Mesenchymal stem cell (in vitro differentiated cells and primary cell): ENCODE data around the gene CIITA.

ENCODE experiments used
- DNase-seq: peaks from one replicate; pipeline ENCODE4 v3.0.0-alpha.2; 2013
- H2AFZ ChIP-seq: one replicate; pipeline ENCODE4 v1.6.1; 2013; ENCODE audit warnings: low read depth, mild to moderate bottlenecking, control low read depth, inconsistent platforms, low read length, moderate library complexity
- H2AK5ac ChIP-seq: 2 replicates; pipeline ENCODE4 v1.6.1; 2013; ENCODE audit warnings: low read length, moderate library complexity, mild to moderate bottlenecking, inconsistent platforms; ENCODE audit not compliant: severe bottlenecking
- H2BK120ac ChIP-seq: one replicate; pipeline ENCODE4 v1.6.1; 2013; ENCODE audit warnings: low read depth, mild to moderate bottlenecking, inconsistent platforms, low read length, moderate library complexity
- H2BK12ac ChIP-seq, 2 experiments: one replicate each; pipeline ENCODE4 v1.6.1; 2013; ENCODE audit warnings: inconsistent platforms in 2 of 2, low read length in 2 of 2, mild to moderate bottlenecking in 2 of 2, moderate library complexity in 2 of 2, control low read depth in 1 of 2
- H2BK15ac ChIP-seq: one replicate; pipeline ENCODE4 v1.6.1; 2013; ENCODE audit warnings: mild to moderate bottlenecking, low read depth, inconsistent platforms; ENCODE audit not compliant: poor library complexity, severe bottlenecking
- H2BK5ac ChIP-seq: 2 replicates; pipeline ENCODE4 v1.6.1; 2013; ENCODE audit warnings: low read depth, mild to moderate bottlenecking, low read length, control low read depth, inconsistent platforms; ENCODE audit not compliant: poor library complexity, severe bottlenecking
- H3K14ac ChIP-seq, 2 experiments: one replicate each; pipeline ENCODE4 v1.6.1; 2013; ENCODE audit warnings: inconsistent platforms in 2 of 2, low read length in 2 of 2, control low read depth in 1 of 2, mild to moderate bottlenecking in 1 of 2, moderate library complexity in 1 of 2
- H3K18ac ChIP-seq, 2 experiments: one replicate each; pipeline ENCODE4 v1.6.1; 2013; ENCODE audit warnings: inconsistent platforms in 2 of 2, low read length in 2 of 2, control low read depth in 1 of 2, low read depth in 1 of 2, mild to moderate bottlenecking in 1 of 2
- H3K23ac ChIP-seq, 2 experiments: one replicate each; pipeline ENCODE4 v1.6.1; 2013; ENCODE audit warnings: inconsistent platforms in 2 of 2, low read length in 2 of 2, mild to moderate bottlenecking in 2 of 2, moderate library complexity in 2 of 2, control low read depth in 1 of 2
- H3K27ac ChIP-seq: 2 replicates; pipeline ENCODE4 v1.5.1; 2013; ENCODE audit warnings: mild to moderate bottlenecking, moderate library complexity, low read length, control low read depth, inconsistent platforms; ENCODE audit not compliant: poor library complexity, severe bottlenecking
- H3K27me3 ChIP-seq, 2 experiments: 2 replicates each; pipeline versions ENCODE4 v1.6.1 to v1.7.0; 2013; ENCODE audit warnings: low read length in 2 of 2, mild to moderate bottlenecking in 2 of 2, moderate library complexity in 2 of 2, control low read depth in 1 of 2, inconsistent platforms in 1 of 2; ENCODE audit not compliant: control insufficient read depth in 1 of 2, insufficient read depth in 1 of 2
- H3K36me3 ChIP-seq, 2 experiments: 2 replicates each; pipeline versions ENCODE4 v1.6.1 to v1.7.0; 2013; ENCODE audit warnings: low read length in 2 of 2, control low read depth in 1 of 2, inconsistent platforms in 1 of 2, low read depth in 1 of 2, mild to moderate bottlenecking in 1 of 2; ENCODE audit not compliant: insufficient read depth in 2 of 2, control insufficient read depth in 1 of 2
- H3K4ac ChIP-seq, 2 experiments: one replicate each; pipeline ENCODE4 v1.6.1; 2013; ENCODE audit warnings: inconsistent platforms in 2 of 2, low read length in 2 of 2, mild to moderate bottlenecking in 2 of 2, moderate library complexity in 2 of 2, control low read depth in 1 of 2, low read depth in 1 of 2
- H3K4me1 ChIP-seq: 2 replicates; pipeline ENCODE4 v1.6.1; 2013; ENCODE audit warnings: low read depth, low read length, control low read depth; ENCODE audit not compliant: control insufficient read depth, insufficient read depth
- H3K4me2 ChIP-seq: 2 replicates; pipeline ENCODE4 v1.6.1; 2013; ENCODE audit warnings: low read length, mild to moderate bottlenecking, inconsistent platforms; ENCODE audit not compliant: poor library complexity, severe bottlenecking
- H3K4me3 ChIP-seq, 2 experiments: 2 replicates each; pipeline versions ENCODE4 v1.5.1 to v1.7.0; 2013; ENCODE audit warnings: low read length in 2 of 2, mild to moderate bottlenecking in 2 of 2, control low read depth in 1 of 2, low read depth in 1 of 2; ENCODE audit not compliant: insufficient read depth in 1 of 2
- H3K79me1 ChIP-seq: replicated peaks from 2 replicates; pipeline ENCODE4 v1.6.1; 2013; ENCODE audit warnings: mild to moderate bottlenecking, control low read depth, low read length, inconsistent platforms; ENCODE audit not compliant: poor library complexity, severe bottlenecking
- H3K9ac ChIP-seq: 2 replicates; pipeline ENCODE4 v1.7.0; 2013; ENCODE audit warnings: mild to moderate bottlenecking, low read length, moderate library complexity
- H3K9me3 ChIP-seq: 2 replicates; pipeline ENCODE4 v1.7.0; 2013; ENCODE audit warnings: mild to moderate bottlenecking, low read length; ENCODE audit not compliant: control insufficient read depth
- H4K8ac ChIP-seq: one replicate; pipeline ENCODE4 v1.6.1; 2013; ENCODE audit warnings: inconsistent platforms, mild to moderate bottlenecking, low read length, moderate library complexity
- H4K91ac ChIP-seq: one replicate; pipeline ENCODE4 v1.6.1; 2013; ENCODE audit warnings: mild to moderate bottlenecking, low read length, inconsistent platforms
- WGBS: methylation state at CpG from one replicate; pipeline ENCODE4 v1.1.7; 2013; ENCODE audit warnings: mixed read lengths; 5-methylcytosine and 5-hydroxymethylcytosine counted together

The CIITA gene

GRCh38 chr16:10881479-10882030 lies 4.6 kb downstream of the CIITA start:
- H3K18ac ChIP-seq, result no peak overlapping the region
- no peak overlapping the region for H3K4me3 ChIP-seq
- H3K27ac ChIP-seq, result no peak overlapping the region
- no peak overlapping the region for H3K4ac ChIP-seq
- H4K8ac ChIP-seq, result no peak overlapping the region
- no peaks in the 10 kb centered on the region for H3K4me1 ChIP-seq
- no peak overlapping the region for H2AK5ac ChIP-seq
- peaks cover 0 to 4% of the 10 kb centered on the region in 2 experiments for H3K36me3 ChIP-seq
- H3K23ac ChIP-seq, result no peak overlapping the region
- no peak overlapping the region for H3K4me2 ChIP-seq
- H2BK120ac ChIP-seq, result no peak overlapping the region
- no peaks in the 10 kb centered on the region for H3K79me1 ChIP-seq
- peaks cover 0 to 51% of the 10 kb centered on the region in 2 experiments for H3K27me3 ChIP-seq
- WGBS, result 63% methylated on average over 4 of the region's 7 CpGs
- no peak overlapping the region for H4K91ac ChIP-seq
- no peak overlapping the region for H2BK12ac ChIP-seq
- H3K9ac ChIP-seq, result no peak overlapping the region
- H2AFZ ChIP-seq, result no peak overlapping the region
- H2BK15ac ChIP-seq, result no peak overlapping the region
- no peak overlapping the region for H2BK5ac ChIP-seq
- H3K9me3 ChIP-seq, result no peaks in the 10 kb centered on the region
- no peak for DNase-seq
- no peak overlapping the region for H3K14ac ChIP-seq

DNA sequence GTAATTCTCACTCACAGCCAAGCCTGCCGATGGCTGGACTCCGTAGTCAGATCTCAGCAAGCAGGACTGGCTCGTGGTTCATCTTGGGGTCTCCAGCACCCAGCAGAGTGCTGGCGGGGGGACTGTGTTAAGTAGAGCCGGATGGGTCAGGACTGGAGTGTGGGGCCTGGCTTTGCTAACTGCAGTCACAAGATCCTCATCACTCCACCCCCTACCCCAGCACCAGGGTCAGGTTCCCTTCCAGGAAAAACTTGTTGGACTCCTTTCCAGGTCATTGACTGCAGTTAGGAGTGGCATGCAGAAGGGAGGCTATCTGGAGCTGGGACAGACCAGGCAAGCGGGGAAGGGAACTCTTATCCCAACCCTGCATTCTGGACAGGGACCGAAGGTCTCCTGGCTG lies 6.0 kb downstream of the CIITA start:
- no peak for DNase-seq
- no peak overlapping the region for H2BK5ac ChIP-seq
- no peak overlapping the region for H4K91ac ChIP-seq
- H3K79me1 ChIP-seq, result no peaks in the 10 kb centered on the region
- H2BK12ac ChIP-seq, result no peak overlapping the region
- H3K27ac ChIP-seq, result no peak overlapping the region
- H3K9me3 ChIP-seq, result no peaks in the 10 kb centered on the region
- no peaks in the 10 kb centered on the region for H3K4me1 ChIP-seq
- no peak overlapping the region for H2AK5ac ChIP-seq
- H2AFZ ChIP-seq, result no peak overlapping the region
- no peak overlapping the region for H3K9ac ChIP-seq
- no peak overlapping the region for H3K18ac ChIP-seq
- peaks cover 0 to 7% of the 10 kb centered on the region in 2 experiments for H3K36me3 ChIP-seq
- H4K8ac ChIP-seq, result no peak overlapping the region
- H3K4me2 ChIP-seq, result no peak overlapping the region
- no peak overlapping the region for H3K4ac ChIP-seq
- H3K4me3 ChIP-seq, result no peak overlapping the region
- H2BK120ac ChIP-seq, result no peak overlapping the region
- no peak overlapping the region for H3K23ac ChIP-seq
- H3K14ac ChIP-seq, result peak overlapping the region in 1 of 2 experiments; percentile 26
- H3K27me3 ChIP-seq, result peaks cover 0 to 47% of the 10 kb centered on the region in 2 experiments
- 98% methylated on average over 5 of the region's 7 CpGs for WGBS
- H2BK15ac ChIP-seq, result no peak overlapping the region

- no peak overlapping the region for H2BK120ac ChIP-seq
- H4K8ac ChIP-seq, result no peak overlapping the region
- no peaks in the 10 kb centered on the region for H3K79me1 ChIP-seq
- H3K4me3 ChIP-seq, result no peak overlapping the region
- peaks cover 0 to 7% of the 10 kb centered on the region in 2 experiments for H3K36me3 ChIP-seq
- H3K4ac ChIP-seq, result no peak overlapping the region
- no peak overlapping the region for H3K23ac ChIP-seq
- no peak overlapping the region for H2BK5ac ChIP-seq
- H3K14ac ChIP-seq, result no peak overlapping the region
- H3K9me3 ChIP-seq, result no peaks in the 10 kb centered on the region
- H2AK5ac ChIP-seq, result no peak overlapping the region
- H2BK15ac ChIP-seq, result no peak overlapping the region
- DNase-seq, result no peak
- 47% methylated on average over 4 of the region's 6 CpGs for WGBS
- H4K91ac ChIP-seq, result no peak overlapping the region
- H3K27ac ChIP-seq, result no peak overlapping the region
- no peak overlapping the region for H2BK12ac ChIP-seq
- H3K4me2 ChIP-seq, result no peak overlapping the region
- H3K27me3 ChIP-seq, result peaks cover 0 to 46% of the 10 kb centered on the region in 2 experiments
- H3K9ac ChIP-seq, result no peak overlapping the region
- H2AFZ ChIP-seq, result no peak overlapping the region
- H3K18ac ChIP-seq, result no peak overlapping the region
- no peaks in the 10 kb centered on the region for H3K4me1 ChIP-seq
Observed at GRCh38 chr16:10885246-10885645, 8.2 kb downstream of the CIITA start.

DNA sequence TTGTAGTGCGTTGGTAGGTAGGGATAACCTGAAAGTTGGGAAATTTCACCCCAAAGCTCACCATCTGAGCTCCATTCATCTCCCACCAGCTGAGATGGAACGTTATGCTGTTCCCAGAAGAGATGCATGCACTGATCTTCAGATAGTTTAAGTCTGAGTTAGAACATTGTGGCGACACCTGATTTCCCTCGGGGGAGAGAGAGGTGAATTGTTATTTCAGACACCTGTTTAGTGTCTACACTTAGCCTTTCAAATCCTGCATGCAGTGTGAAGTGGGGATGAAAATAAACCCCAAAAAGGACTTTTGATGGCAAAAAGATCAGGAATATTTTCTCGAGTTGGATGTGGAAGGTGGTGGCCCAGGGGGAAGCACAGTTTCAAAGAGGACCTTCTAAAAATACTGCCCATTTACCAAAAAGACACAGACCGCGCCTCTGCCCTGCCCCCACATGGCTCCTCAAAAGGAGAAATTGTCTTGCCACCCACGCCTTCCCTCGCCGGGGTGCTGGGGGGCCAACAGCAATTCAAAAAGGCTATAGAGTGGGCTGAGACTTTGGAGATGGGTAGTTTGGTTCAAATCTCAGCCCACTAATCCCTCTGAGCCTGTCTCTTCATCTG lies 11.4 kb downstream of the CIITA start:
- no peak overlapping the region for H2BK15ac ChIP-seq

More for the DNA sequence above, 11.4 kb downstream of the CIITA start:
- Histone ChIP-seq H3K23ac (no peak overlapping the region), H3K27ac (no peak overlapping the region), H4K91ac (no peak overlapping the region), H3K36me3 (peaks cover 0 to 7% of the 10 kb centered on the region in 2 experiments), H3K18ac (no peak overlapping the region), H2AK5ac (no peak overlapping the region), H3K79me1 (no peaks in the 10 kb centered on the region), H3K27me3 (peaks cover 0 to 43% of the 10 kb centered on the region in 2 experiments), H3K4ac (no peak overlapping the region), H3K4me3 (no peak overlapping the region), H2AFZ (no peak overlapping the region), H3K14ac (no peak overlapping the region), H3K4me1 (no peaks in the 10 kb centered on the region), H3K9ac (no peak overlapping the region), H3K9me3 (no peaks in the 10 kb centered on the region), H4K8ac (no peak overlapping the region), H2BK12ac (no peak overlapping the region), H3K4me2 (no peak overlapping the region), H2BK5ac (no peak overlapping the region), H2BK120ac (no peak overlapping the region)
- no peak for DNase-seq
- 58% methylated on average over 10 of the region's 10 CpGs for WGBS
